Osteoblast (primary cell): ENCODE results near the gene OXNAD1. TPM values are rescaled to one million over a fixed set of nuclear protein-coding genes. Genes with fewer than 3 reads are reported as not detected.

Source experiments
- DNase-seq: peaks from one replicate; pipeline ENCODE4 v3.0.0; 2011; ENCODE audit warnings: low spot score, mixed read lengths; ENCODE audit not compliant: insufficient read length; ENCODE audit errors: missing footprints
- H2AFZ ChIP-seq: 2 replicates; pipeline ENCODE4 v1.6.0; 2011; ENCODE audit warnings: mild to moderate bottlenecking, low read length
- H3K27ac ChIP-seq: 2 replicates; pipeline ENCODE4 v1.5.1; 2011; ENCODE audit warnings: mild to moderate bottlenecking, low read depth, low read length, moderate library complexity
- H3K27me3 ChIP-seq: 2 replicates; pipeline ENCODE4 v1.6.0; 2012; ENCODE audit warnings: mild to moderate bottlenecking, control low read depth, inconsistent platforms, low read length, moderate library complexity; ENCODE audit not compliant: insufficient read depth
- H3K36me3 ChIP-seq: 2 replicates; pipeline ENCODE4 v1.5.1; 2011; ENCODE audit warnings: mild to moderate bottlenecking, low read length, control low read depth, moderate library complexity; ENCODE audit not compliant: insufficient read depth
- H3K4me1 ChIP-seq: 2 replicates; pipeline ENCODE4 v1.5.1; 2011; ENCODE audit warnings: mild to moderate bottlenecking, low read length, control low read depth, moderate library complexity; ENCODE audit not compliant: insufficient read depth
- H3K4me2 ChIP-seq: 2 replicates; pipeline ENCODE4 v1.6.0; 2011; ENCODE audit warnings: mild to moderate bottlenecking, low read length; ENCODE audit not compliant: insufficient read depth
- H3K4me3 ChIP-seq: fragments of 200-600 bp; sonication (generic); 3 replicates; pipeline ENCODE4 v1.5.1; 2012; ENCODE audit warnings: mild to moderate bottlenecking, low read length, inconsistent platforms; ENCODE audit not compliant: insufficient read depth
- H3K79me2 ChIP-seq: 2 replicates; pipeline ENCODE4 v1.6.0; 2012; ENCODE audit warnings: mild to moderate bottlenecking, low read length, control low read depth, inconsistent platforms; ENCODE audit not compliant: insufficient read depth
- H3K9me3 ChIP-seq: 2 replicates; pipeline ENCODE4 v1.5.1; 2011; ENCODE audit warnings: low read depth, low read length, control low read depth
- H4K20me1 ChIP-seq: 2 replicates; pipeline ENCODE4 v1.6.0; 2012; ENCODE audit warnings: mild to moderate bottlenecking, low read length, control low read depth; ENCODE audit not compliant: insufficient read depth
- CTCF ChIP-seq: IDR thresholded peaks from 2 replicates; pipeline ENCODE4 v1.5.1; 2011; ENCODE audit warnings: mild to moderate bottlenecking, low read depth, low read length, moderate library complexity; ENCODE audit errors: extremely low read depth
- total RNA-seq: library from RNA; depleted of rRNA; stranded (reverse); fragments of >200 nt; gene quantifications from 2 replicates; pipeline ENCODE4 v1.2.3, GENCODE V29; 2012

OXNAD1 gene
- total RNA-seq, 1 donor: 11.9 TPM

- H3K27ac ChIP-seq: no peak overlapping the region
- H3K4me1 ChIP-seq: peaks cover 7% of the 10 kb centered on the region
- H3K9me3 ChIP-seq: no peaks in the 10 kb centered on the region
- no peak for TF ChIP-seq CTCF
- no peaks in the 10 kb centered on the region for H3K27me3 ChIP-seq
- no peaks in the 10 kb centered on the region for H4K20me1 ChIP-seq
- DNase-seq: no peak
- no peak overlapping the region for H3K4me3 ChIP-seq
- no peak overlapping the region for H3K4me2 ChIP-seq
- no peaks in the 10 kb centered on the region for H3K36me3 ChIP-seq
- H2AFZ ChIP-seq: no peak overlapping the region
- H3K79me2 ChIP-seq: no peaks in the 10 kb centered on the region
Measured at GRCh38 chr3:16302082-16302631, 37.1 kb downstream of the OXNAD1 start.

DNA sequence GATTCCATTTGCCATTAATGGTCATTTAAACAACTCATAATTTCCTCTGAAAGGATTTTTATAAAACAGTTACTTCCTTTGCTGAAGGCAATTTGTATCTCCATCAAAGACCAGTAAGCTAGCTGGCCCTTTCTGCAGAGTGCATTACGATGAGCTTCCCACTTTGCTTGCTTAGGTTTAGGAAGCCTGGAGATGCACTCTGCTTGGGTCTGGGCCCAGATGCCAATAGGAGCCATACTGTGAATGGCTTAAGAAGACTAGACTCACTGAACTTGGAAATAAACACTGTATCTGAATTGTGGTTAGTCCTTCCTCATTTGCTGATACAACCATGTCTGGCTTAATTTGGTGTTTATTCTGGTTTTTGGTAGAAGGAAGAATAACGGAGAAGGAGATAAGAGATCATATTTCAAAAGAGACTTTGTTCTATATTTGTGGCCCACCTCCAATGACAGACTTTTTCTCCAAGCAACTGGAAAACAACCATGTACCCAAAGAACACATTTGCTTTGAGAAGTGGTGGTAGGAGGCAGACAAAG is 38.1 kb downstream of the OXNAD1 start:
- no peak overlapping the region for H3K27ac ChIP-seq
- peaks cover 7% of the 10 kb centered on the region for H3K4me1 ChIP-seq
- no peak for DNase-seq
- H3K4me2 ChIP-seq: no peak overlapping the region
- no peaks in the 10 kb centered on the region for H3K36me3 ChIP-seq
- H3K9me3 ChIP-seq: no peaks in the 10 kb centered on the region
- no peak overlapping the region for H3K4me3 ChIP-seq
- no peak overlapping the region for H2AFZ ChIP-seq
- H3K27me3 ChIP-seq: no peaks in the 10 kb centered on the region
- no peaks in the 10 kb centered on the region for H3K79me2 ChIP-seq
- H4K20me1 ChIP-seq: no peaks in the 10 kb centered on the region
- TF ChIP-seq CTCF: no peak

- Histone ChIP-seq H2AFZ (no peak overlapping the region), H3K79me2 (no peaks in the 10 kb centered on the region), H4K20me1 (no peaks in the 10 kb centered on the region), H3K4me2 (no peak overlapping the region), H3K27me3 (no peaks in the 10 kb centered on the region), H3K27ac (no peak overlapping the region), H3K4me1 (peaks cover 7% of the 10 kb centered on the region), H3K9me3 (no peaks in the 10 kb centered on the region), H3K4me3 (no peak overlapping the region), H3K36me3 (no peaks in the 10 kb centered on the region)
- TF ChIP-seq CTCF: no peak
- no peak for DNase-seq
Measured at GRCh38 chr3:16304061-16305010, 39.3 kb downstream of the OXNAD1 start.

DNA sequence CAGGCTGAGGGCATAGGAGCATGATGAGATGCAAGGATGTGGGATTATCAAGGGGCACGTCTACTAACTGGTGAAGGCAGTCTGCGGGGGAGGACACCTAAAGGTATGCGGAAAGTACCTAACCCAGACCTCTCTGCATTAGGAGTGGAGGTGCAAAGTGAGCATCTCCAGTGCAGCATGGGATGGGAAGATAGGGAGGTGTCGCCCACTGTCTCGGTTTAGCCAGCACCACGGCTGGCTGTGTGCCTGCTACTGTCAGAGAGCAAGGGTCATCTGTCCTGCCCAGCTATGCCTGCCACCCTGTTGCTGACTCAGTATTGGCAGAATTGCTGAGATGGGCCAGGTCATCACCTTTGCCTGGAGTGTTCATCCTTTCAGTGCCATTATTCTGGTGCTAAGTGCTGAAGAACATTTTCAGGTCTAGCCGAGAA is 40.1 kb downstream of the OXNAD1 start:
- H3K79me2 ChIP-seq: no peaks in the 10 kb centered on the region
- H3K4me2 ChIP-seq: no peak overlapping the region
- H3K4me3 ChIP-seq: no peak overlapping the region
- H3K36me3 ChIP-seq: no peaks in the 10 kb centered on the region
- H3K27ac ChIP-seq: no peak overlapping the region
- H3K27me3 ChIP-seq: no peaks in the 10 kb centered on the region
- H4K20me1 ChIP-seq: no peaks in the 10 kb centered on the region
- H2AFZ ChIP-seq: no peak overlapping the region
- no peak for DNase-seq
- no peak for TF ChIP-seq CTCF
- peaks cover 7% of the 10 kb centered on the region for H3K4me1 ChIP-seq
- no peaks in the 10 kb centered on the region for H3K9me3 ChIP-seq
